Measurements from ENCODE around the gene TMEM43.

Gene TMEM43

GRCh38 chr3:14126887-14127505, 2.1 kb downstream of the TMEM43 start:
- no peak for ATAC-seq (replicated peaks)
- no peaks in the 10 kb centered on the region for H3K27me3 Mint-ChIP-seq
- H3K36me3 Mint-ChIP-seq, result peaks cover 32 to 46% of the 10 kb centered on the region in 2 donors
- DNase-seq, result no peak
- H3K27ac Mint-ChIP-seq, result no peak overlapping the region
- peaks cover 0 to 3% of the 10 kb centered on the region in 2 donors for H3K9me3 Mint-ChIP-seq
- H3K4me1 Mint-ChIP-seq, result peaks cover 29 to 60% of the 10 kb centered on the region in 2 donors
- H3K4me3 Mint-ChIP-seq, result no peak overlapping the region

DNA sequence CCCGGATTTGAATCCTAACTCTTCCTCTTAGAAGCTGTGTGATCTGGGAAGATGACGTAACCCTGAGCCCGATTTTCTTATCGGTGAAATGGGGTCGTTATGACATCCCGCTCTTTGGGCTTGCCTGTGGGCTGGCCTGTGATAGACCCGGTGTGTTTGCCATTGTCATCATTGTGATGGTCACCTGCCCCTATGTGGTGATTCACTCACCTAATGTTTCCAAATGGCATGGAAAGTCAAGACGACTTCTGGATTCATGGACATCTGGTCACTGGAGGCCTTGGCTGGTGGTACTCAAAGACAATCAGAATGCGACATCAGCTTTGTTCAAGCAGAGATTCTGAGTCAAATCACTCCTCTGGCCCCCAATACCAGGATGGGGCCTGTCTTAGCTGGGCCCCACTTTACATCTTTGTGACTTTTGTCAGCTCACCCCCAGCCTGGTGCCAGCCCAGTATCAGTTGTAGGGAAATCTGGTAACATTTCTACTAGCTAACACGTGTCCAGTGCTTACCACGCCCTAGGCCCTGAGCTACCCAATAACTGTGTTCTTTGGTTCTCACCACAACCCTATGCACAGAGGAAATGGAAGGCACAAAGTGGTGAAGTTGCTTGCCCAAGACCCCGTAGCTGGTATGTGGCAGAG, 2.8 kb downstream of the TMEM43 start:
- ATAC-seq (replicated peaks) (no peak), DNase-seq (no peak)
- H3K4me3 Mint-ChIP-seq, result no peak overlapping the region
- H3K27me3 Mint-ChIP-seq, result no peaks in the 10 kb centered on the region
- H3K9me3 Mint-ChIP-seq, result peaks cover 0 to 3% of the 10 kb centered on the region in 2 donors
- H3K27ac Mint-ChIP-seq, result no peak overlapping the region
- peaks cover 30 to 46% of the 10 kb centered on the region in 2 donors for H3K36me3 Mint-ChIP-seq
- peaks cover 23 to 54% of the 10 kb centered on the region in 2 donors for H3K4me1 Mint-ChIP-seq

DNA sequence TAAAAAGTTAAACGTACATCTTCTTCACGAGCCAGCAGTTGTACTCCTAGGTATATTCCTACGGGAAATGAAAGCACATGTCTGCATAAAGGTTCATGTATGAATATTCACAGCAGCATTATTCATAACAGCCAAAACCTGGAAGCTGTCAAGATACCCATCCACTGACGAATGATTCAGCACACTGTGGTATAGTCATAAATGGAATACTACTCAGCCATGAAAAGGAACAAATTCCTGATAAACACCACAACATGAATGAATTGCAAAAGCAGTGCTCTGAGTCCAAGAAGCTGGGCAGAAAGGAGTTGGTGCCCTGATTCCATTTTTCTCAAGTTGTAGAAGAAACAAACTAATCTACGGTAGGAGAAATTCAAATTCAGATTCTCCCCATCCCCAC, 3.9 kb downstream of the TMEM43 start:
- peaks cover 20 to 43% of the 10 kb centered on the region in 2 donors for H3K4me1 Mint-ChIP-seq
- H3K4me3 Mint-ChIP-seq, result no peak overlapping the region
- H3K9me3 Mint-ChIP-seq, result peaks cover 0 to 3% of the 10 kb centered on the region in 2 donors
- ATAC-seq (replicated peaks) (no peak), DNase-seq (no peak)
- no peaks in the 10 kb centered on the region for H3K27me3 Mint-ChIP-seq
- peaks cover 38 to 52% of the 10 kb centered on the region in 2 donors for H3K36me3 Mint-ChIP-seq
- H3K27ac Mint-ChIP-seq, result no peak overlapping the region

DNA sequence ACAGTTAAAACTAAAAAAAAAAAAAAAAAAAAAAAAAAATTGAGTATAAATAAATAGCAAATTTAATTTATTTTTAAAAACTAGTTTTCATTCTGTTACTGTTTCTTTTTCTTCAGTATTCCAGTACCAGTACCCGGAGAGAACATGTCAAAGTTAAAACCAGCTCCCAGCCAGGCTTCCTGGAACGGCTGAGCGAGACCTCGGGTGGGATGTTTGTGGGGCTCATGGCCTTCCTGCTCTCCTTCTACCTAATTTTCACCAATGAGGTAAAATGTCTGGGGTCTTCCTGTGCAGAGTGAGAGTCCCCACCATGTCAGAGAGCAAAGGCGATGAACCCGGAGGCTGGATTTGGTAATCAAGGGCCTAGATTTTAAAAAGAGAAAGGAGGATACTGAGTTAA, 4.4 kb downstream of the TMEM43 start:
- peaks cover 42 to 58% of the 10 kb centered on the region in 2 donors for H3K36me3 Mint-ChIP-seq
- H3K27ac Mint-ChIP-seq, result no peak overlapping the region
- ATAC-seq (replicated peaks) (no peak), DNase-seq (no peak)
- no peak overlapping the region for H3K4me3 Mint-ChIP-seq
- H3K9me3 Mint-ChIP-seq, result peaks cover 0 to 3% of the 10 kb centered on the region in 2 donors
- peaks cover 20 to 42% of the 10 kb centered on the region in 2 donors for H3K4me1 Mint-ChIP-seq
- H3K27me3 Mint-ChIP-seq, result no peaks in the 10 kb centered on the region

DNA sequence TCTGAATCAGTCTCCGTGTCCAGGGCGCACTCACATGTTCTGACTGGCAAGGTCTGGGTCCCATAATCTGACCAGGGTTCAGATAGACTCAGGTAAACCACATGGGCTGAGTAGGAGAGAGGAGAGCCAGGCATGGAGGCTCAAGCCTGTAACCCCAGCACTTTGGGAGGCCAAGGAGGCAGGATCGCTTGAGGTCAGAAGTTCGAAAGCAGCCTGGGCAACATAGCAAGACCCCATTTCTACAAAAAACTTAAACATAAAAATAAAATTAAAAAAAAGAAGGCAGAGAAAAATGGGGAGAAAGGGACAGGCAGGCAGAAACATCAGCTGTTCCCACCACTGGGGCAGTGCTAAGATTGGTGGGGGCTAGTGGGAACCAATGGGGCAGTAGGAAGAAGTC, 5.4 kb downstream of the TMEM43 start:
- DNase-seq (no peak), ATAC-seq (replicated peaks) (no peak)
- Mint-ChIP-seq H3K27me3 (no peaks in the 10 kb centered on the region), H3K9me3 (peaks cover 0 to 3% of the 10 kb centered on the region in 2 donors), H3K4me3 (no peak overlapping the region), H3K27ac (no peak overlapping the region), H3K4me1 (peaks cover 20 to 42% of the 10 kb centered on the region in 2 donors), H3K36me3 (peaks cover 47 to 67% of the 10 kb centered on the region in 2 donors)

DNA sequence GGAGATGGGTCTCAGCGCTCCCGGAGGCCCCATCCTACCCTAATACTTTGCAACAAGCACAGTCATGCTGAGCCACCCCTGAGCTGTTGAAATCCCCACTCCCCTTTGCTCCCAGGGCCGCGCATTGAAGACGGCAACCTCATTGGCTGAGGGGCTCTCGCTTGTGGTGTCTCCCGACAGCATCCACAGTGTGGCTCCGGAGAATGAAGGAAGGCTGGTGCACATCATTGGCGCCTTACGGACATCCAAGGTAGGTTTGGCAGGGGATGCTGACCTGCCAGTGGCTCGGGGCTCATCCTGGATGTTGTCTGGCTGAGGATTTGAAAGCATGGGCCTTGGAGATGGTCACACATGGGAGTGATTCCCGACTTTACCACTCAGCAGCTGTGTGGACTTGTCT, 5.9 kb downstream of the TMEM43 start:
- Mint-ChIP-seq H3K27me3 (no peaks in the 10 kb centered on the region), H3K27ac (no peak overlapping the region), H3K9me3 (peaks cover 0 to 3% of the 10 kb centered on the region in 2 donors), H3K4me1 (peaks cover 20 to 38% of the 10 kb centered on the region in 2 donors), H3K36me3 (peaks cover 49 to 71% of the 10 kb centered on the region in 2 donors), H3K4me3 (no peak overlapping the region)
- no peak for ATAC-seq (replicated peaks)
- DNase-seq, result no peak

DNA sequence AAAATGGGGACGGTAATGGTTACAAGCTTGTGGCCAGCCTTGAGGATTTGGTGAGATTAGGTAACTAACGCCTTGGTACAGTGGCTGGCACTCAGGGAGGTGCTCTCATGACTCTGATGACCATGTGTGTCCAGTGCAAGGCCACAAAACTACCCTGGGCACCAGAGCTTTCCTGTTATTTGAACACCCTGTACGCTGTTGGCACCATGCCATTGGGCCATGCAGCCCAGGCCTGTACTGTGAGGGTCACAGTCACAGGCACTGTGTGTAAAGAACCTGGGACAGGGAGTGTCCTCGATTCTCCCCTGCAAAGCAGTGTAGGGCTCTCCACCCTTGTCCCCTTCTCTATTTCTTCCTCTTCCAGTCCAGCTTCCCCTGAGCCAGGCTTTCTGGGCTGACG, 6.3 kb downstream of the TMEM43 start:
- Mint-ChIP-seq H3K4me3 (no peak overlapping the region), H3K4me1 (peaks cover 16 to 33% of the 10 kb centered on the region in 2 donors), H3K27ac (no peak overlapping the region), H3K9me3 (peaks cover 0 to 3% of the 10 kb centered on the region in 2 donors), H3K27me3 (no peaks in the 10 kb centered on the region), H3K36me3 (peaks cover 54 to 75% of the 10 kb centered on the region in 2 donors)
- DNase-seq (no peak), ATAC-seq (replicated peaks) (no peak)

GRCh38 chr3:14132120-14132519, 7.3 kb downstream of the TMEM43 start:
- ATAC-seq (replicated peaks), result no peak
- Mint-ChIP-seq H3K36me3 (peaks cover 57 to 77% of the 10 kb centered on the region in 2 donors), H3K27ac (no peak overlapping the region), H3K4me1 (peaks cover 11 to 24% of the 10 kb centered on the region in 2 donors), H3K9me3 (peaks cover 0 to 3% of the 10 kb centered on the region in 2 donors), H3K4me3 (no peak overlapping the region), H3K27me3 (no peaks in the 10 kb centered on the region)
- no peak for DNase-seq

GRCh38 chr3:14132689-14133088, 7.8 kb downstream of the TMEM43 start:
- ATAC-seq (replicated peaks) (no peak), DNase-seq (no peak)
- peaks cover 57 to 74% of the 10 kb centered on the region in 2 donors for H3K36me3 Mint-ChIP-seq
- peak overlapping the region; percentile 51 for H3K27ac Mint-ChIP-seq
- no peaks in the 10 kb centered on the region for H3K27me3 Mint-ChIP-seq
- peaks cover 7 to 18% of the 10 kb centered on the region in 2 donors for H3K4me1 Mint-ChIP-seq
- no peak overlapping the region for H3K4me3 Mint-ChIP-seq
- H3K9me3 Mint-ChIP-seq, result peaks cover 0 to 3% of the 10 kb centered on the region in 2 donors

- peaks cover 6 to 17% of the 10 kb centered on the region in 2 donors for H3K4me1 Mint-ChIP-seq
- peaks cover 0 to 2% of the 10 kb centered on the region in 2 donors for H3K9me3 Mint-ChIP-seq
- no peak overlapping the region for H3K4me3 Mint-ChIP-seq
- DNase-seq (no peak), ATAC-seq (replicated peaks) (no peak)
- peaks cover 56 to 74% of the 10 kb centered on the region in 2 donors for H3K36me3 Mint-ChIP-seq
- H3K27ac Mint-ChIP-seq, result no peak overlapping the region
- H3K27me3 Mint-ChIP-seq, result no peaks in the 10 kb centered on the region
These were observed 8.4 kb downstream of the TMEM43 start for GRCh38 chr3:14133188-14133800.

- H3K27ac Mint-ChIP-seq, result no peak overlapping the region
- DNase-seq, result no peak
- ATAC-seq (replicated peaks), result no peak
- H3K27me3 Mint-ChIP-seq, result no peaks in the 10 kb centered on the region
- no peaks in the 10 kb centered on the region for H3K9me3 Mint-ChIP-seq
- H3K4me3 Mint-ChIP-seq, result no peak overlapping the region
- peaks cover 54 to 72% of the 10 kb centered on the region in 2 donors for H3K36me3 Mint-ChIP-seq
- H3K4me1 Mint-ChIP-seq, result peaks cover 5 to 13% of the 10 kb centered on the region in 2 donors
These were observed 9.0 kb downstream of the TMEM43 start for GRCh38 chr3:14133876-14134275.

- Mint-ChIP-seq H3K27me3 (no peaks in the 10 kb centered on the region), H3K27ac (peak overlapping the region; percentile 31), H3K4me3 (no peak overlapping the region), H3K4me1 (peaks cover 5 to 11% of the 10 kb centered on the region in 2 donors), H3K9me3 (no peaks in the 10 kb centered on the region), H3K36me3 (peaks cover 53 to 70% of the 10 kb centered on the region in 2 donors)
- ATAC-seq (replicated peaks) (no peak), DNase-seq (no peak)
These were observed 9.4 kb downstream of the TMEM43 start for GRCh38 chr3:14134291-14134690.

GRCh38 chr3:14135581-14135980, 10.7 kb downstream of the TMEM43 start:
- no peaks in the 10 kb centered on the region for H3K9me3 Mint-ChIP-seq
- peaks cover 58 to 73% of the 10 kb centered on the region in 2 donors for H3K36me3 Mint-ChIP-seq
- no peaks in the 10 kb centered on the region for H3K27me3 Mint-ChIP-seq
- H3K4me1 Mint-ChIP-seq, result peaks cover 4 to 7% of the 10 kb centered on the region in 2 donors
- DNase-seq, result no peak
- no peak overlapping the region for H3K4me3 Mint-ChIP-seq
- no peak for ATAC-seq (replicated peaks)
- H3K27ac Mint-ChIP-seq, result no peak overlapping the region

DNA sequence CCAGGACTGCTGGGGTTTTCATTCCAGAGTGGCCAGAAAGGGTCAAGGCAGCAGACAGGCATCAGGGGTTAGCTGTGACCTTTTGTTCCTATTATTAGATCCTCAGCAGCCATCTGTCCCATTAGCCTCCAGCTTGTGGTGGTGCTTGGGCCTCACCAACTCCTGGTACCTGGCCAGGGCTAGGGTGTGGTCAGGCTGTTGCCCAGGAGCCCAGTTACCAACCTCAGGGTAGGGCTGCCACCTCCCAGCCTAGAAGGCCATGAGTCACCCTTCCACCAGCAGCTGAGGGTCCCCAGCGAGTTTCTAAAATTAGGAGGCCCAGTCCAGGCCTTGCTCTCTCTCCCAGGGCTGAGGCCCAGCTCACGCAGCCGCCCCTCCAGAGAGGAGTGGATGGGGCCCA, 12.2 kb downstream of the TMEM43 start:
- Mint-ChIP-seq H3K4me3 (no peak overlapping the region), H3K36me3 (peaks cover 58 to 73% of the 10 kb centered on the region in 2 donors), H3K27ac (no peak overlapping the region), H3K9me3 (no peaks in the 10 kb centered on the region), H3K4me1 (peaks cover 6 to 7% of the 10 kb centered on the region in 2 donors), H3K27me3 (no peaks in the 10 kb centered on the region)
- ATAC-seq (replicated peaks), result no peak
- DNase-seq, result no peak

DNA sequence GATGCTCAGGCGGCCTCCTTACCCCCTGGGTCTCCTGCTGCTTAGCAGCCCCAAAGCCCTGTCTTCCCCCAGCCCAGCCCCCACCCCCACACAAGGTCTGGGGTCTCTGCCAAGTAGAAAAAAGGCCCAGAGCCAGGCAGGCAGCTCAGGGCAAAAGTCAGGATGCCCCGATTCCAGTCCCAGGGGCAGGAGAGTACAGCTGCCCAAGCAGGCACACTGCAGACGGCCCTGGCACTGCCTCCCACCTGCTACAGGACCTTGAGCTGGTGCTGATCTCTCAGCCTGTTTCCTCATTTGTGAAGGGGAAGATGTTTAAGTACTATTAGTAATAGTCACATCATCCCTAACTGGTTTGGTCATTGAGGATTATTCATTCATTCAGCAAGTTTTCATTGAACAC, 12.6 kb downstream of the TMEM43 start:
- no peaks in the 10 kb centered on the region for H3K27me3 Mint-ChIP-seq
- H3K27ac Mint-ChIP-seq, result no peak overlapping the region
- ATAC-seq (replicated peaks), result no peak
- H3K36me3 Mint-ChIP-seq, result peaks cover 59 to 71% of the 10 kb centered on the region in 2 donors
- H3K4me1 Mint-ChIP-seq, result peaks cover 6 to 7% of the 10 kb centered on the region in 2 donors
- DNase-seq, result no peak
- H3K9me3 Mint-ChIP-seq, result no peaks in the 10 kb centered on the region
- H3K4me3 Mint-ChIP-seq, result no peak overlapping the region
